Liver (tissue), 9 donors: Measurements from ENCODE around the gene AHCY. TPM values are rescaled to one million over a fixed set of nuclear protein-coding genes. Genes with fewer than 3 reads are reported as not detected.
A peak's percentile ranks its signal among the peaks of the same experiment; 100 is the strongest.

ENCODE experiments used
- DNase-seq: peaks from one replicate; pipeline ENCODE4 v3.0.0-alpha.2; 2017; ENCODE audit warnings: low spot score
- H3K27ac ChIP-seq, 2 donors: one replicate each; pipeline ENCODE4 v1.7.0; 2013; ENCODE audit warnings: inconsistent platforms in 2 of 2, low read length in 2 of 2, control low read depth in 1 of 2, low read depth in 1 of 2, mild to moderate bottlenecking in 1 of 2
- H3K27me3 ChIP-seq, 4 donors: one replicate each; pipeline versions ENCODE4 v1.6.1 to v1.7.0; 2013; ENCODE audit warnings: low read length in 3 of 4, inconsistent platforms in 1 of 4, mild to moderate bottlenecking in 1 of 4, moderate library complexity in 1 of 4; ENCODE audit not compliant: control insufficient read depth in 4 of 4, insufficient read depth in 4 of 4
- H3K36me3 ChIP-seq, 4 donors: one replicate each; pipeline versions ENCODE4 v1.6.1 to v1.7.0; 2013; ENCODE audit warnings: low read length in 3 of 4, mild to moderate bottlenecking in 3 of 4, low read depth in 1 of 4, moderate library complexity in 1 of 4; ENCODE audit not compliant: control insufficient read depth in 4 of 4, insufficient read depth in 3 of 4
- H3K4me1 ChIP-seq, 4 donors: one replicate each; pipeline versions ENCODE4 v1.6.1 to v1.7.0; 2013; ENCODE audit warnings: low read length in 3 of 4, mild to moderate bottlenecking in 3 of 4, moderate library complexity in 1 of 4; ENCODE audit not compliant: control insufficient read depth in 4 of 4, insufficient read depth in 4 of 4
- H3K4me3 ChIP-seq, 3 donors: one replicate each; pipeline versions ENCODE4 v1.6.1 to v1.7.0; 2013; ENCODE audit warnings: low read length in 3 of 3, control low read depth in 1 of 3, low read depth in 1 of 3, mild to moderate bottlenecking in 1 of 3
- H3K9ac ChIP-seq, 2 donors: one replicate each; pipeline ENCODE4 v1.7.0; 2013; ENCODE audit warnings: low read length in 2 of 2, mild to moderate bottlenecking in 2 of 2, moderate library complexity in 2 of 2, control low read depth in 1 of 2, low read depth in 1 of 2
- H3K9me3 ChIP-seq, 4 donors: one replicate each; pipeline versions ENCODE4 v1.6.1 to v1.7.0; 2013; ENCODE audit warnings: low read length in 3 of 4; ENCODE audit not compliant: control insufficient read depth in 4 of 4
- EGR1 ChIP-seq, 2 donors: IDR thresholded peaks; 2 replicates each; pipeline ENCODE4 v1.6.1; 2016 to 2018; ENCODE audit warnings: antibody characterized with exemption in 2 of 2, low read depth in 2 of 2
- FOXA1 ChIP-seq: IDR thresholded peaks from 2 replicates; pipeline ENCODE4 v1.6.1; 2016; ENCODE audit warnings: antibody characterized with exemption
- FOXA2 ChIP-seq: IDR thresholded peaks from 2 replicates; pipeline ENCODE4 v1.6.1; 2016; ENCODE audit warnings: antibody characterized with exemption
- GABPA ChIP-seq, 2 donors: IDR thresholded peaks in 1 of 2; conservative IDR thresholded peaks in 1 of 2; 2 replicates each; pipeline ENCODE4 v1.6.1; 2016; ENCODE audit warnings: antibody characterized with exemption in 2 of 2, mild to moderate bottlenecking in 1 of 2, moderate library complexity in 1 of 2
- HNF4A ChIP-seq, 2 donors: conservative IDR thresholded peaks; 2 replicates each; pipeline ENCODE4 v1.6.1; 2016; ENCODE audit warnings: antibody characterized with exemption in 2 of 2, mild to moderate bottlenecking in 2 of 2
- HNF4G ChIP-seq: IDR thresholded peaks from 2 replicates; pipeline ENCODE4 v1.6.1; 2016; ENCODE audit warnings: antibody characterized with exemption
- JUND ChIP-seq, 2 donors: IDR thresholded peaks; 2 replicates each; pipeline ENCODE4 v1.6.1; 2016; ENCODE audit warnings: antibody characterized with exemption in 2 of 2
- NR2F2 ChIP-seq: IDR thresholded peaks from 2 replicates; pipeline ENCODE4 v1.6.1; 2016; ENCODE audit warnings: antibody characterized with exemption
- RAD21 ChIP-seq, 2 donors: IDR thresholded peaks; 2 replicates each; pipeline ENCODE4 v1.6.1; 2016; ENCODE audit warnings: antibody characterized with exemption in 2 of 2, mild to moderate bottlenecking in 2 of 2
- RXRA ChIP-seq, 2 donors: IDR thresholded peaks; 2 replicates each; pipeline ENCODE4 v1.6.1; 2017 to 2018; ENCODE audit warnings: antibody characterized with exemption in 2 of 2, mild to moderate bottlenecking in 1 of 2
- SP1 ChIP-seq: IDR thresholded peaks from 2 replicates; pipeline ENCODE4 v1.6.1; 2018; ENCODE audit warnings: antibody characterized with exemption, mild to moderate bottlenecking
- TAF1 ChIP-seq: conservative IDR thresholded peaks from 2 replicates; pipeline ENCODE4 v1.6.1; 2016; ENCODE audit warnings: antibody characterized with exemption, mild to moderate bottlenecking
- YY1 ChIP-seq: IDR thresholded peaks from 2 replicates; pipeline ENCODE4 v1.6.1; 2016; ENCODE audit warnings: antibody characterized with exemption, mild to moderate bottlenecking
- WGBS: extraction: QIAGEN DNeasy Blood & Tissue Kit; methylation state at CpG from one replicate; pipeline ENCODE4 v1.1.7; 2013; 5-methylcytosine and 5-hydroxymethylcytosine counted together
- polyA plus RNA-seq, 2 donors: library from polyadenylated mRNA; stranded (reverse) in 1 of 2; unstranded in 1 of 2; fragments of 200-250 nt in 1 of 2; fragments of >200 nt in 1 of 2; fragmentation: Nextera tagmentation in 1 of 2; extraction: Ambion mirVana in 1 of 2; gene quantifications; one replicate each; pipeline versions ENCODE4 v1.2.1 to v1.2.3, GENCODE V29; 2013 to 2015
- total RNA-seq, 2 donors: library from RNA; depleted of rRNA; stranded (reverse); fragments of >200 nt; gene quantifications; one replicate each; pipeline ENCODE4 v1.2.3, GENCODE V29; 2014
- TF ChIP-seq, protein P1 (sequence below): IDR thresholded peaks from 2 replicates; pipeline ENCODE4 v1.6.1; 2016; ENCODE audit warnings: antibody characterized with exemption, mild to moderate bottlenecking
- TF ChIP-seq, protein P2 (sequence below): fragments of 150-350 bp; IDR thresholded peaks from 2 replicates; pipeline ENCODE4 v1.5.1; 2017; ENCODE audit warnings: improper control_type of control experiment, low read depth, low read length; ENCODE audit not compliant: missing input control
- TF ChIP-seq, protein P3 (sequence below): IDR thresholded peaks from 2 replicates; pipeline ENCODE4 v1.6.1; 2016; ENCODE audit warnings: antibody characterized with exemption
- TF ChIP-seq, protein P4 (sequence below): IDR thresholded peaks from 2 replicates; pipeline ENCODE4 v1.6.1; 2016; ENCODE audit warnings: antibody characterized with exemption
- TF ChIP-seq, protein P5 (sequence below): IDR thresholded peaks from 2 replicates; pipeline ENCODE4 v1.6.1; 2016; ENCODE audit warnings: antibody characterized with exemption
- donor health status: healthy.
- donor health status: healthy.
- donor health status: healthy.
- donor health status: healthy.
- donor health status: healthy.

The AHCY gene
- total RNA-seq = 100 to 1,000 TPM; 105 to 122 TPM
- polyA plus RNA-seq = 100 to 1,000 TPM in 1 of 2 donors, 10 to 100 TPM in 1; 56.0 to 138 TPM

DNA sequence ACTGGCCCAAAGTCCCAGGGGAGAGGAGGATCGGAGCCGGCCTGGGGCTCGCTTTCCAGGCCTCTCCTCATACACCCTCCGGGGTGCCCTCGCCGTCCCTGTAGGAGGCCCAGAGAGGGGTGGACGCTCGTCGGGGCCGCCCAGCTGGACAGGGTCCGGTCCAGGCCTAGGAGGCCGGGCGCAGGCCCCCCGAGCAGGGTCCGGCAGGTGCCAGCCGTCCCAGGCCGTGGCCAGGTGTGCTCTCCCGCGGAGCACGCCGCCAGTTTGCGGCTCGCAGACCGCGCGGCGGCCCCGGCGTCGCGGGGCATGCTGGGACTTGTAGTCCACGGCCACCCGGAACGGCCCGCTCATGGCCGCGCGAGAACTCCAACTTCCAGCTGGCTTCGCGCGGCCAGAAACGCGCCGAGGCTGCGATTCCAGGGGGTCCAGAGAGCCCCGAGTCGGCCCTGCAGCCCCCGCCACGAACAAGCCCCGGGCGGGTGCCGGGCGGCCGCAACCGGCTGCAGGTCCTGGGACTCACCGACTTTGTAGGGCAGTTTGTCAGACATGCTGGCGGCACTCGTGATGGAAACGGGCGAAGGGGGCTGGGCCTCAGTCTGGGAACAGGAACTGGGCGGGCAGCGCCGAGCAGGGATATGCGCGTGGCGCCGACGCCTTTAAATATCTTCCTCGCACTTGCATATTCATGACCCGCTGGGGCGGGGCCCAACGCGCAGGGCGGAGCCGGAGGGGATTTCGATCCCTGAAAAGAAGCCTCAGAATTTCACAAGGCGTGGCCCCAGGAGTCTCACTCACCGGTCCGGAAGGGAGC lies at the start of gene AHCY:
AHCY (minus strand) TSS at position 633 of the 811 bp plus-strand sequence; CDS start at position 548, 85 bp downstream.
- peak within 1 kb of the TSS; percentile 70 to 98 (median 91) for H3K4me3 ChIP-seq
- no peaks in the 10 kb centered on the region for H3K27me3 ChIP-seq
- peaks cover 12 to 42% (median 33%) of the 10 kb centered on the region in 4 donors for H3K4me1 ChIP-seq
- TF ChIP-seq FOXA2 (no peak), RAD21 (IDR thresholded peaks at IDR 0.05) (peak in 1 of 2 donors; percentile 24), YY1 (peak; percentile 90), RXRA (IDR thresholded peaks at IDR 0.05) (peak; percentile 18 to 38), TAF1 (no peak), NR2F2 (no peak), GABPA (IDR thresholded peaks at IDR 0.05 in 1 of 2, conservative IDR thresholded peaks at IDR 0.05 in 1 of 2) (peak in 1 of 2 donors; percentile 67), HNF4A (conservative IDR thresholded peaks at IDR 0.05) (peak; percentile 12 to 33), FOXA1 (no peak), EGR1 (IDR thresholded peaks at IDR 0.05; ENCODE audit: low read depth in 2 of 2) (no peak), SP1 (peak; percentile 59), HNF4G (no peak), JUND (IDR thresholded peaks at IDR 0.05) (no peak)
- TF ChIP-seq, protein P1, sequence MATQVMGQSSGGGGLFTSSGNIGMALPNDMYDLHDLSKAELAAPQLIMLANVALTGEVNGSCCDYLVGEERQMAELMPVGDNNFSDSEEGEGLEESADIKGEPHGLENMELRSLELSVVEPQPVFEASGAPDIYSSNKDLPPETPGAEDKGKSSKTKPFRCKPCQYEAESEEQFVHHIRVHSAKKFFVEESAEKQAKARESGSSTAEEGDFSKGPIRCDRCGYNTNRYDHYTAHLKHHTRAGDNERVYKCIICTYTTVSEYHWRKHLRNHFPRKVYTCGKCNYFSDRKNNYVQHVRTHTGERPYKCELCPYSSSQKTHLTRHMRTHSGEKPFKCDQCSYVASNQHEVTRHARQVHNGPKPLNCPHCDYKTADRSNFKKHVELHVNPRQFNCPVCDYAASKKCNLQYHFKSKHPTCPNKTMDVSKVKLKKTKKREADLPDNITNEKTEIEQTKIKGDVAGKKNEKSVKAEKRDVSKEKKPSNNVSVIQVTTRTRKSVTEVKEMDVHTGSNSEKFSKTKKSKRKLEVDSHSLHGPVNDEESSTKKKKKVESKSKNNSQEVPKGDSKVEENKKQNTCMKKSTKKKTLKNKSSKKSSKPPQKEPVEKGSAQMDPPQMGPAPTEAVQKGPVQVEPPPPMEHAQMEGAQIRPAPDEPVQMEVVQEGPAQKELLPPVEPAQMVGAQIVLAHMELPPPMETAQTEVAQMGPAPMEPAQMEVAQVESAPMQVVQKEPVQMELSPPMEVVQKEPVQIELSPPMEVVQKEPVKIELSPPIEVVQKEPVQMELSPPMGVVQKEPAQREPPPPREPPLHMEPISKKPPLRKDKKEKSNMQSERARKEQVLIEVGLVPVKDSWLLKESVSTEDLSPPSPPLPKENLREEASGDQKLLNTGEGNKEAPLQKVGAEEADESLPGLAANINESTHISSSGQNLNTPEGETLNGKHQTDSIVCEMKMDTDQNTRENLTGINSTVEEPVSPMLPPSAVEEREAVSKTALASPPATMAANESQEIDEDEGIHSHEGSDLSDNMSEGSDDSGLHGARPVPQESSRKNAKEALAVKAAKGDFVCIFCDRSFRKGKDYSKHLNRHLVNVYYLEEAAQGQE = peak; percentile 87
- TF ChIP-seq, protein P2, sequence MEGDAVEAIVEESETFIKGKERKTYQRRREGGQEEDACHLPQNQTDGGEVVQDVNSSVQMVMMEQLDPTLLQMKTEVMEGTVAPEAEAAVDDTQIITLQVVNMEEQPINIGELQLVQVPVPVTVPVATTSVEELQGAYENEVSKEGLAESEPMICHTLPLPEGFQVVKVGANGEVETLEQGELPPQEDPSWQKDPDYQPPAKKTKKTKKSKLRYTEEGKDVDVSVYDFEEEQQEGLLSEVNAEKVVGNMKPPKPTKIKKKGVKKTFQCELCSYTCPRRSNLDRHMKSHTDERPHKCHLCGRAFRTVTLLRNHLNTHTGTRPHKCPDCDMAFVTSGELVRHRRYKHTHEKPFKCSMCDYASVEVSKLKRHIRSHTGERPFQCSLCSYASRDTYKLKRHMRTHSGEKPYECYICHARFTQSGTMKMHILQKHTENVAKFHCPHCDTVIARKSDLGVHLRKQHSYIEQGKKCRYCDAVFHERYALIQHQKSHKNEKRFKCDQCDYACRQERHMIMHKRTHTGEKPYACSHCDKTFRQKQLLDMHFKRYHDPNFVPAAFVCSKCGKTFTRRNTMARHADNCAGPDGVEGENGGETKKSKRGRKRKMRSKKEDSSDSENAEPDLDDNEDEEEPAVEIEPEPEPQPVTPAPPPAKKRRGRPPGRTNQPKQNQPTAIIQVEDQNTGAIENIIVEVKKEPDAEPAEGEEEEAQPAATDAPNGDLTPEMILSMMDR = no peak
- TF ChIP-seq, protein P3, sequence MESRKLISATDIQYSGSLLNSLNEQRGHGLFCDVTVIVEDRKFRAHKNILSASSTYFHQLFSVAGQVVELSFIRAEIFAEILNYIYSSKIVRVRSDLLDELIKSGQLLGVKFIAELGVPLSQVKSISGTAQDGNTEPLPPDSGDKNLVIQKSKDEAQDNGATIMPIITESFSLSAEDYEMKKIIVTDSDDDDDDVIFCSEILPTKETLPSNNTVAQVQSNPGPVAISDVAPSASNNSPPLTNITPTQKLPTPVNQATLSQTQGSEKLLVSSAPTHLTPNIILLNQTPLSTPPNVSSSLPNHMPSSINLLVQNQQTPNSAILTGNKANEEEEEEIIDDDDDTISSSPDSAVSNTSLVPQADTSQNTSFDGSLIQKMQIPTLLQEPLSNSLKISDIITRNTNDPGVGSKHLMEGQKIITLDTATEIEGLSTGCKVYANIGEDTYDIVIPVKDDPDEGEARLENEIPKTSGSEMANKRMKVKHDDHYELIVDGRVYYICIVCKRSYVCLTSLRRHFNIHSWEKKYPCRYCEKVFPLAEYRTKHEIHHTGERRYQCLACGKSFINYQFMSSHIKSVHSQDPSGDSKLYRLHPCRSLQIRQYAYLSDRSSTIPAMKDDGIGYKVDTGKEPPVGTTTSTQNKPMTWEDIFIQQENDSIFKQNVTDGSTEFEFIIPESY = peak; percentile 84
- TF ChIP-seq, protein P4, sequence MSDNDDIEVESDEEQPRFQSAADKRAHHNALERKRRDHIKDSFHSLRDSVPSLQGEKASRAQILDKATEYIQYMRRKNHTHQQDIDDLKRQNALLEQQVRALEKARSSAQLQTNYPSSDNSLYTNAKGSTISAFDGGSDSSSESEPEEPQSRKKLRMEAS = no peak
- TF ChIP-seq, protein P5, sequence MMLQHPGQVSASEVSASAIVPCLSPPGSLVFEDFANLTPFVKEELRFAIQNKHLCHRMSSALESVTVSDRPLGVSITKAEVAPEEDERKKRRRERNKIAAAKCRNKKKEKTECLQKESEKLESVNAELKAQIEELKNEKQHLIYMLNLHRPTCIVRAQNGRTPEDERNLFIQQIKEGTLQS = no peak
- H3K36me3 ChIP-seq = no peaks in the 10 kb centered on the region
- H3K27ac ChIP-seq = peak within 1 kb of the TSS; percentile 87 to 95
- DNase-seq = peak; percentile 92
- H3K9me3 ChIP-seq = no peaks in the 10 kb centered on the region
- peak within 1 kb of the TSS; percentile 94 to 96 for H3K9ac ChIP-seq
- WGBS = under 1% methylated on average over 79 of the region's 79 CpGs
